Retinal pigment epithelial cell (primary cell): ENCODE measurements around the gene B9D2.

Experiments
- DNase-seq: peaks from one replicate; pipeline ENCODE4 v3.0.0-alpha.2; 2010; ENCODE audit warnings: low read depth
- H3K4me3 ChIP-seq: 2 replicates; pipeline ENCODE4 v1.5.1; 2011; ENCODE audit warnings: mild to moderate bottlenecking, low read length, control low read depth, moderate library complexity
- CTCF ChIP-seq: conservative IDR thresholded peaks from 2 replicates; pipeline ENCODE4 v1.5.1; 2011; ENCODE audit warnings: low read depth, low read length, control low read depth, inconsistent platforms

Gene B9D2

GRCh38 chr19:41309180-41310032 lies 54.5 kb downstream of the B9D2 start:
- peak overlapping the region; percentile 71 for H3K4me3 ChIP-seq
- no peak for DNase-seq
- TF ChIP-seq CTCF, result no peak

GRCh38 chr19:41308450-41309179 lies 55.3 kb downstream of the B9D2 start:
- H3K4me3 ChIP-seq, result no peak overlapping the region
- no peak for DNase-seq

GRCh38 chr19:41307954-41308449 lies 55.9 kb downstream of the B9D2 start:
- no peak for DNase-seq
- no peak overlapping the region for H3K4me3 ChIP-seq
- no peak for TF ChIP-seq CTCF

More at GRCh38 chr19:41308450-41309179, 55.3 kb downstream of the B9D2 start:
- TF ChIP-seq CTCF, result peak; percentile 99

- no peak for DNase-seq
- H3K4me3 ChIP-seq, result no peak overlapping the region
- TF ChIP-seq CTCF, result no peak
Measured at GRCh38 chr19:41307090-41307875, 56.7 kb downstream of the B9D2 start.

- no peak for TF ChIP-seq CTCF
- H3K4me3 ChIP-seq, result no peak overlapping the region
- no peak for DNase-seq
Measured at GRCh38 chr19:41305927-41306793, 57.8 kb downstream of the B9D2 start.
